Stomach (tissue), 19 donors: ENCODE measurements around the gene ZNF66. TPM values are rescaled to one million over a fixed set of nuclear protein-coding genes. Genes with fewer than 3 reads are reported as not detected.
A peak's percentile ranks its signal among the peaks of the same experiment; 100 is the strongest.
"Not testable (repeated sequence)": the region's sequence is repeated elsewhere in the genome, so short reads cannot be mapped to it uniquely, and the experiment has no call there.

Source experiments
- DNase-seq, 2 donors: peaks; one replicate each; pipeline versions ENCODE4 v3.0.0 to v3.0.0-alpha.2; 2013 to 2019
- H3K27ac ChIP-seq, 5 donors: fragments of 200-600 bp in 4 of 5; sonication (generic) in 4 of 5; one replicate each; pipeline ENCODE4 v1.5.1; 2013 to 2019; ENCODE audit warnings: mild to moderate bottlenecking in 1 of 5, moderate library complexity in 1 of 5
- H3K27me3 ChIP-seq, 3 donors: fragments of 200-600 bp; sonication (generic); one replicate each; pipeline ENCODE4 v1.5.1; 2017 to 2019; ENCODE audit warnings: mixed run types in 1 of 3
- H3K36me3 ChIP-seq, 4 donors: fragments of 200-600 bp; sonication (generic); 1 replicate in 3 of 4; 2 replicates in 1 of 4; pipeline ENCODE4 v1.5.1; 2016 to 2019
- H3K4me1 ChIP-seq, 4 donors: fragments of 200-600 bp; sonication (generic); one replicate each; pipeline ENCODE4 v1.5.1; 2016 to 2019
- H3K4me3 ChIP-seq, 4 donors: fragments of 200-600 bp; sonication (generic) in 3 of 4; one replicate each; pipeline ENCODE4 v1.5.1; 2016 to 2019; ENCODE audit warnings: mild to moderate bottlenecking in 1 of 4
- H3K9me3 ChIP-seq, 4 donors: fragments of 200-600 bp; sonication (generic); one replicate each; pipeline ENCODE4 v1.5.1; 2016 to 2019
- CTCF ChIP-seq, 7 experiments: fragments of 450-650 bp in 4 of 7; fragments of 200-600 bp in 3 of 7; sonication (generic) in 3 of 7; IDR thresholded peaks; one replicate each; pipeline ENCODE4 v1.5.1; 2016 to 2019; ENCODE audit warnings: antibody characterized with exemption in 7 of 7, control low read depth in 2 of 7, mild to moderate bottlenecking in 1 of 7
- EP300 ChIP-seq: sonication (generic); formaldehyde crosslinking; IDR thresholded peaks from one replicate; pipeline ENCODE4 v1.6.1; 2017; ENCODE audit warnings: antibody characterized with exemption
- POLR2A ChIP-seq, 4 donors: fragments of 450-650 bp; IDR thresholded peaks; one replicate each; pipeline ENCODE4 v1.6.1; 2016; ENCODE audit warnings: antibody characterized with exemption in 4 of 4, control low read depth in 2 of 4, mild to moderate bottlenecking in 1 of 4, moderate library complexity in 1 of 4
- POLR2AphosphoS5 ChIP-seq, 3 donors: sonication (generic); formaldehyde crosslinking; IDR thresholded peaks; one replicate each; pipeline ENCODE4 v1.6.1; 2016; ENCODE audit warnings: antibody characterized with exemption in 3 of 3
- WGBS, 5 donors: extraction: QIAGEN DNeasy Blood & Tissue Kit in 3 of 5; methylation state at CpG; one replicate each; pipeline versions ENCODE4 v1.1.5 to v1.1.7; 2013 to 2018; 5-methylcytosine and 5-hydroxymethylcytosine counted together
- intact Hi-C: fragments of 100-400 bp; cut with DNase I; formaldehyde crosslinking; loops from one replicate; pipeline ENCODE4 v1.15.1; 2023; ENCODE audit warnings: low total_unique reads
- long read RNA-seq, 10 donors: transcript quantifications; one replicate each; lab custom pipeline, GENCODE V29; 2026
- polyA plus RNA-seq, 3 donors: library from polyadenylated mRNA; stranded (reverse); fragments of 200-250 nt; gene quantifications; one replicate each; pipeline ENCODE4 v1.2.3, GENCODE V29; 2013
- total RNA-seq, 5 donors: library from RNA; depleted of rRNA; stranded (reverse); fragments of >200 nt; gene quantifications; one replicate each; pipeline versions ENCODE4 v1.1.0 to v1.2.3, GENCODE V29; 2014 to 2016
- donor health status: healthy with polysubstance abuse.
- donor health status: Bipolar disorder and iron deficiency.
- donor health status: healthy.

Gene ZNF66
- total RNA-seq (10 to 100 TPM in 3 of 5 donors, 1 to 10 TPM in 2; 1.4 to 47.8 (median 21.7) TPM), polyA plus RNA-seq (1 to 10 TPM in 1 of 3 donors, under 1 TPM in 2; 0.53 to 1.5 (median 1.00) TPM)
- long read RNA-seq, donor 1, partial matches to known transcripts: 0 of 1 reads
- long read RNA-seq, donor 1, other reads (novel, unspliced or antisense): 0 of 1 reads
- long read RNA-seq, donor 2: 0 reads
- long read RNA-seq, donor 3: 0 reads
- long read RNA-seq, donor 4: 0 reads
- long read RNA-seq, donor 5, partial matches to known transcripts: 0 of 1 reads
- long read RNA-seq, donor 5, other reads (novel, unspliced or antisense): 0 of 1 reads
- long read RNA-seq, donor 6, partial matches to known transcripts: 0 of 3 reads
- long read RNA-seq, donor 6, other reads (novel, unspliced or antisense): 0 of 3 reads
- long read RNA-seq, donor 7: 0 reads
- long read RNA-seq, donor 8, partial matches to known transcripts: 6 of 7 reads
- long read RNA-seq, donor 8, other reads (novel, unspliced or antisense): 0 of 7 reads
- long read RNA-seq, donor 9, partial matches to known transcripts: 6 of 9 reads
- long read RNA-seq, donor 9, other reads (novel, unspliced or antisense): 0 of 9 reads
- long read RNA-seq, donor 10, partial matches to known transcripts: 0 of 1 reads
- long read RNA-seq, donor 10, other reads (novel, unspliced or antisense): 0 of 1 reads

GRCh38 chr19:20776083-20777076 lies at the start of gene ZNF66:
ZNF66 (plus strand) TSS chr19:20776304; CDS start chr19:20776448, 144 bp downstream.
- WGBS, 5 donors: 1 to 2% (median 1%) methylated on average over 33 to 42 of the region's 42 CpGs
- peak; percentile 98 for DNase-seq
- no peaks in the 10 kb centered on the region for H3K27me3 ChIP-seq
- TF ChIP-seq POLR2AphosphoS5 (IDR thresholded peaks at IDR 0.05) (peak in 2 of 3 donors; percentile 73 to 75), CTCF (IDR thresholded peaks at IDR 0.05) (no peak), EP300 (no peak), POLR2A (IDR thresholded peaks at IDR 0.05) (peak in 1 of 4 donors; percentile 67)
- H3K4me1 ChIP-seq: peaks cover 0 to 13% (median 0%) of the 10 kb centered on the region in 4 donors
- H3K36me3 ChIP-seq: peaks cover 0 to 9% (median 7%) of the 10 kb centered on the region in 4 donors
- intact Hi-C loops: loop anchor here (10.0 kb wide), 1 partner anchor 212 kb away; the partner anchor contains the start of gene ZNF737
- peak within 1 kb of the TSS; percentile 77 to 86 (median 81) for H3K27ac ChIP-seq
- peak within 1 kb of the TSS; percentile 74 to 90 (median 86) for H3K4me3 ChIP-seq
- H3K9me3 ChIP-seq: peaks cover 0 to 7% (median 0%) of the 10 kb centered on the region in 4 donors

GRCh38 chr19:20750169-20750568 lies 25.9 kb upstream of the ZNF66 start:
- intact Hi-C loops, H3K27ac ChIP-seq, H3K4me1 ChIP-seq, H3K4me3 ChIP-seq, H3K27me3 ChIP-seq, H3K36me3 ChIP-seq: not testable (repeated sequence)
- DNase-seq: peak; percentile 53 to 74
- WGBS, 5 donors: 36 to 59% (median 56%) methylated on average over 6 of the region's 6 CpGs
- peaks cover 0 to 15% (median 4%) of the 10 kb centered on the region in 4 donors for H3K9me3 ChIP-seq

GRCh38 chr19:20752291-20752690 lies 23.8 kb upstream of the ZNF66 start:
- H3K9me3 ChIP-seq, H3K27me3 ChIP-seq, H3K36me3 ChIP-seq, H3K4me3 ChIP-seq, intact Hi-C loops, H3K27ac ChIP-seq, H3K4me1 ChIP-seq: not testable (repeated sequence)
- 50 to 74% (median 60%) methylated on average over 9 of the region's 9 CpGs for WGBS, 5 donors
- DNase-seq: peak in 1 of 2 donors; percentile 1

GRCh38 chr19:20769225-20769736 lies 6.8 kb upstream of the ZNF66 start:
- WGBS, 5 donors: 78 to 85% (median 79%) methylated on average over 8 of the region's 8 CpGs
- not testable (repeated sequence) for H3K4me3 ChIP-seq

GRCh38 chr19:20787786-20788185 lies 11.7 kb downstream of the ZNF66 start:
- intact Hi-C loops: no loop called here
- H3K27me3 ChIP-seq: no peaks in the 10 kb centered on the region
- DNase-seq: no peak
- no peak overlapping the region for H3K4me3 ChIP-seq
- no peaks in the 10 kb centered on the region for H3K4me1 ChIP-seq
- H3K9me3 ChIP-seq: peaks cover 0 to 63% (median 31%) of the 10 kb centered on the region in 4 donors
- H3K36me3 ChIP-seq: peaks cover 0 to 42% (median 23%) of the 10 kb centered on the region in 4 donors
- TF ChIP-seq POLR2A (IDR thresholded peaks at IDR 0.05): no peak
- TF ChIP-seq EP300: no peak
- no peak for TF ChIP-seq POLR2AphosphoS5 (IDR thresholded peaks at IDR 0.05)
- TF ChIP-seq CTCF (IDR thresholded peaks at IDR 0.05): no peak
- H3K27ac ChIP-seq: no peak overlapping the region

More at GRCh38 chr19:20769225-20769736, 6.8 kb upstream of the ZNF66 start:
- intact Hi-C loops, H3K27ac ChIP-seq, DNase-seq, H3K36me3 ChIP-seq, H3K9me3 ChIP-seq, H3K4me1 ChIP-seq, H3K27me3 ChIP-seq: not testable (repeated sequence)
